DMS53 treated with DMSO at 0.1 percent for 48 hours (cell line): Measurements from ENCODE around the gene GRIK2.
"Not testable (repeated sequence)": the region's sequence is repeated elsewhere in the genome, so short reads cannot be mapped to it uniquely, and the experiment has no call there.

Experiments
- DNase-seq: peaks from one replicate; lab custom pipeline; 2025; ENCODE audit not compliant: unreplicated experiment; lab: John Stamatoyannopoulos, UW

GRIK2 gene

GRCh38 chr6:101393251-101393828, at the start of gene GRIK2:
TSS of gene GRIK2 (plus strand) at chr6:101393708.
- no peak for DNase-seq

GRCh38 chr6:101344885-101345284, 48.6 kb upstream of the GRIK2 start:
- no peak for DNase-seq

- DNase-seq, result no peak
These were observed 44.7 kb upstream of the GRIK2 start for GRCh38 chr6:101348816-101349215.

GRCh38 chr6:101350631-101351030, 42.9 kb upstream of the GRIK2 start:
- DNase-seq, result not testable (repeated sequence)

- no peak for DNase-seq
These were observed 42.3 kb upstream of the GRIK2 start for GRCh38 chr6:101351173-101351572.

- no peak for DNase-seq
These were observed 41.2 kb upstream of the GRIK2 start for GRCh38 chr6:101352316-101352715.

- no peak for DNase-seq
These were observed 28.3 kb upstream of the GRIK2 start for GRCh38 chr6:101365181-101365580.

GRCh38 chr6:101379926-101380325, 13.6 kb upstream of the GRIK2 start:
- no peak for DNase-seq

- DNase-seq, result no peak
These were observed 12.4 kb upstream of the GRIK2 start for GRCh38 chr6:101380897-101381630.

- DNase-seq, result not testable (repeated sequence)
These were observed 9.8 kb upstream of the GRIK2 start for GRCh38 chr6:101383747-101384146.

- no peak for DNase-seq
These were observed 6.5 kb upstream of the GRIK2 start for GRCh38 chr6:101386982-101387381.

GRCh38 chr6:101391772-101392585, 1.5 kb upstream of the GRIK2 start:
- DNase-seq, result no peak

- no peak for DNase-seq
These were observed 800 bp upstream of the GRIK2 start for GRCh38 chr6:101392586-101393230.

- peak; percentile 24 for DNase-seq
These were observed 332 bp downstream of the GRIK2 start for GRCh38 chr6:101393829-101394251.

- DNase-seq, result no peak
These were observed 1.4 kb downstream of the GRIK2 start for GRCh38 chr6:101394936-101395335.

- no peak for DNase-seq
These were observed 1.8 kb downstream of the GRIK2 start for GRCh38 chr6:101395345-101395744.

GRCh38 chr6:101396548-101397173, 3.2 kb downstream of the GRIK2 start:
- DNase-seq, result no peak

- peak; percentile 72 for DNase-seq
These were observed 3.7 kb downstream of the GRIK2 start for GRCh38 chr6:101397199-101397598.

- peak; percentile 34 for DNase-seq
These were observed 5.5 kb downstream of the GRIK2 start for GRCh38 chr6:101398716-101399615.

GRCh38 chr6:101399616-101400162, 6.2 kb downstream of the GRIK2 start:
- no peak for DNase-seq
